BLaER1 (cell line): ENCODE measurements around the gene DOCK8.

Experiments
- H3K27ac ChIP-seq: shearing (Covaris generic); formaldehyde crosslinking; 2 replicates; pipeline ENCODE4 v1.8.1; 2022
- H3K27me3 ChIP-seq: shearing (Covaris generic); formaldehyde crosslinking; 2 replicates; pipeline ENCODE4 v1.8.1; 2022
- H3K36me3 ChIP-seq: shearing (Covaris generic); formaldehyde crosslinking; 2 replicates; pipeline ENCODE4 v1.8.1; 2022
- H3K4me1 ChIP-seq: shearing (Covaris generic); formaldehyde crosslinking; 2 replicates; pipeline ENCODE4 v1.8.1; 2022
- H3K4me2 ChIP-seq: shearing (Covaris generic); formaldehyde crosslinking; 2 replicates; pipeline ENCODE4 v1.8.1; 2022
- H3K4me3 ChIP-seq: shearing (Covaris generic); formaldehyde crosslinking; 2 replicates; pipeline ENCODE4 v1.8.1; 2022
- H3K9ac ChIP-seq: shearing (Covaris generic); formaldehyde crosslinking; 2 replicates; pipeline ENCODE4 v1.8.1; 2022
- H3K9me3 ChIP-seq: shearing (Covaris generic); formaldehyde crosslinking; 2 replicates; pipeline ENCODE4 v1.8.1; 2022
- H4K20me1 ChIP-seq: shearing (Covaris generic); formaldehyde crosslinking; 2 replicates; pipeline ENCODE4 v1.8.1; 2022
- Cebpa-rat ChIP-seq: shearing (Covaris generic); IDR thresholded peaks from 2 replicates; pipeline ENCODE4 v1.8.1; 2022

Gene DOCK8

GRCh38 chr9:304519-305185 is 90.0 kb downstream of the DOCK8 start:
- H4K20me1 ChIP-seq = no peaks in the 10 kb centered on the region
- TF ChIP-seq Cebpa-rat = no peak
- H3K9ac ChIP-seq = no peak overlapping the region
- no peak overlapping the region for H3K27ac ChIP-seq
- H3K9me3 ChIP-seq = no peaks in the 10 kb centered on the region
- no peak overlapping the region for H3K4me2 ChIP-seq
- peaks cover 7% of the 10 kb centered on the region; the same call in 1 of the 2 replicates for H3K36me3 ChIP-seq
- no peak overlapping the region for H3K4me3 ChIP-seq
- no peaks in the 10 kb centered on the region for H3K27me3 ChIP-seq
- no peaks in the 10 kb centered on the region for H3K4me1 ChIP-seq

DNA sequence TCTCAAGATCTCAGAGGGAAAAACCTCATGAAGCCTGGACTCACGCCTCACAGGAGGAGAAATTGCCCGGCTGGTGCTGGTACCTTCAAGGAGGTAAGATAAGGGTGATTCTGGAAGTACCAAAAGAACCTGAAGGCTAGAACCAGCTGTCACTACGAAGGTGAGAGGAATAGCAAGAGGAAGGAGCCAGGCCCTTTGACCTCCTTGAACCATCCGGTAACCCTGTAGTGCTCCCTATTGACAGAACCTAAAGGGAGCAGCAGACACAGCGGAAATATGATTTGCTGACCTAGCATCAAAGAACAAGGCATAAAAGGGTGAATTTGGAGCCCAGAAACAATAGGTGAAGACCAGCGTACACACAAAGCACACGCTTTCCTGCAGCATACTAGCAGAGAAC is 92.2 kb downstream of the DOCK8 start:
- TF ChIP-seq Cebpa-rat = no peak
- H3K4me3 ChIP-seq = no peak overlapping the region
- H3K27ac ChIP-seq = no peak overlapping the region
- H3K36me3 ChIP-seq = peaks cover 10% of the 10 kb centered on the region; the same call in 1 of the 2 replicates
- H3K27me3 ChIP-seq = no peaks in the 10 kb centered on the region
- no peaks in the 10 kb centered on the region for H4K20me1 ChIP-seq
- no peaks in the 10 kb centered on the region for H3K9me3 ChIP-seq
- no peak overlapping the region for H3K4me2 ChIP-seq
- H3K4me1 ChIP-seq = no peaks in the 10 kb centered on the region
- H3K9ac ChIP-seq = no peak overlapping the region

DNA sequence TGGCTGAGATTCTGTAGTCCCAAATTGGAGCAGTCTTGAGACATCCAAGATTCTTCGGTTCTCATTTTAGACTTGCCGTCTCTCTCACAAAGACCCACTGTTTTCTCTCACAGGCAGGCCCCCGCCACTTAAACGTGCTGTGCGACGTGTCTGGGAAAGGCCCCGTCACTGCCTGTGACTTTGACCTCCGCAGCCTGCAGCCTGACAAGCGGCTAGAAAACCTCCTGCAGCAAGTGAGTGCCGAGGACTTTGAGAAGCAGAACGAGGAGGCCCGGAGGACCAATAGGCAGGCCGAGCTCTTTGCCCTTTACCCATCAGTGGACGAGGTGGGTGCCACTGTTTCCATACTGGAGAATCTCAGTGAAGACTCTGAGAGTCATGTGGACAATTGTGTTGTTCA is 97.2 kb downstream of the DOCK8 start:
- no peak overlapping the region for H3K4me2 ChIP-seq

DNA sequence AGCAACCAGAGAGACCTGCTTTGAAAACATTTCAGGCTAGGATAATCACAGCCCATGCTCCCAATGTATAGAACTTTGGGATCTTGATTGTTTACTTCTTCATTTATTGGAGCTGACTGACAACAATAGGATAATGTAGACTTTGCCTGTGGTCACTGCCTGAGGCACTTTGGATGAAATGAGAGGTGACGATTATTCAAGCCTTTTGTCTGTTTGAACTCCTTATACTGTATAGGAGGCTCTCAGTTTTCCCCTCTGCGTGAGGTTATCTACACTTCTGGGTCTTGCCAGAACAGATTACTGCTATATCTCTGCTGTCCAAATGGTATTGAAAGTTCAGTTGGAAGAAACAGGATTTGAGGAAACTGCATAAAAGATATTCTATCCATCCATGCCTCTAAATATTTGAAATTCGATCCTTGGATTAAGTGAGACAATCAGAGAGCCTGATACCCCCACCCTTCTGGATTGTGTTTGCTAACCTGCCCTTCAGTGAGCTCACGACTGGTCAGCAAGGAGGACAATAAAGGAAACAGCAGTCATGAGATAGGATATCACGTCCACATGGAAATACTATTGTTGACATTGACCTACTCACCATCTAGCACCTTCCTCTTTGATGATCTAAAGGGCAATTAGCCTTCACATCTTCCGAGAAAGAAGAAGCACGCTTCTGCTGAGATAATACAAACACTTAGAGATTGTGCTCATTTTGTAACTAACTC is 98.1 kb downstream of the DOCK8 start:
- TF ChIP-seq Cebpa-rat = no peak
- peaks cover 20% of the 10 kb centered on the region for H3K4me1 ChIP-seq
- no peak overlapping the region for H3K4me3 ChIP-seq
- no peak overlapping the region for H3K27ac ChIP-seq
- no peak overlapping the region for H3K9ac ChIP-seq
- H3K36me3 ChIP-seq = peaks cover 16% of the 10 kb centered on the region; the same call in 1 of the 2 replicates
- no peak overlapping the region for H3K4me2 ChIP-seq
- no peaks in the 10 kb centered on the region for H3K27me3 ChIP-seq
- no peaks in the 10 kb centered on the region for H3K9me3 ChIP-seq
- no peaks in the 10 kb centered on the region for H4K20me1 ChIP-seq

More for the DNA sequence above, 97.2 kb downstream of the DOCK8 start:
- H4K20me1 ChIP-seq = no peaks in the 10 kb centered on the region
- no peak overlapping the region for H3K27ac ChIP-seq
- TF ChIP-seq Cebpa-rat = no peak
- no peak overlapping the region for H3K9ac ChIP-seq
- H3K4me1 ChIP-seq = peaks cover 12% of the 10 kb centered on the region
- H3K4me3 ChIP-seq = no peak overlapping the region
- H3K27me3 ChIP-seq = no peaks in the 10 kb centered on the region
- H3K36me3 ChIP-seq = peaks cover 14% of the 10 kb centered on the region; the same call in 1 of the 2 replicates
- no peaks in the 10 kb centered on the region for H3K9me3 ChIP-seq

DNA sequence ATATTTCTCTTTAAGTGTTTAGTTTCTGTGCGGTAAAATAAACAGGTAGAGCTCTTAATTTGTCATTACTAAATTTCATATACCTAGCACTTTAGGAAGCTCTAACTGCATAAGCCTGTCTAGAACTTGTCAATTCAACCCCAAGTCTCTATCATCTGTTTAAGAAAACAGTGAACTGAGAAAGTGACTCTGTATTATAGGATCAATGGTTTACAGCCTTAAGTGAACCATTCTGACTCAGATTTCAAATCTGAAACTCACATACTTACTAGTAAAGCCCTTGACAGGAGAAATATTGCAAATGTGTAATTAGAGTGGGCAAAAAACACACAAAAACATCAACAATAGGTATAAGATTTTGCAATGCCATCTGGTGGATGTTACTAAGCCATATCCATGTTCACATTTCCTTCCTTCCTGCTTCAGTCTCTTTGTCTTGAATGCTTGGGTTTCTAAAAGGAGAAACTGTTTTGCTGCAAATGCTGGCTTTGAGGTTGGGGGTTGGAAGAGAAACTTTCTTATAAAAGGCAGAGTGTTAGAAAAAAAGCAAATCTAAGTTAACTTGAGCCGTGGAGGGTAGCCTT is 101.8 kb downstream of the DOCK8 start:
- Histone ChIP-seq H3K27me3 (no peaks in the 10 kb centered on the region), H3K4me1 (peaks cover 30% of the 10 kb centered on the region), H3K9ac (peak overlapping the region; percentile 70), H3K36me3 (peaks cover 21% of the 10 kb centered on the region), H3K4me2 (peak overlapping the region; percentile 73), H3K9me3 (peaks cover 6% of the 10 kb centered on the region), H3K4me3 (no peak overlapping the region), H3K27ac (peak overlapping the region; percentile 70), H4K20me1 (no peaks in the 10 kb centered on the region)
- TF ChIP-seq Cebpa-rat = no peak

- Histone ChIP-seq H3K36me3 (peaks cover 10% of the 10 kb centered on the region; the same call in 1 of the 2 replicates), H3K9ac (no peak overlapping the region), H3K27ac (no peak overlapping the region), H4K20me1 (no peaks in the 10 kb centered on the region), H3K9me3 (peaks cover 6% of the 10 kb centered on the region), H3K4me1 (peaks cover 30% of the 10 kb centered on the region), H3K4me2 (peak overlapping the region; percentile 13; the same call in 1 of the 2 replicates), H3K27me3 (no peaks in the 10 kb centered on the region), H3K4me3 (no peak overlapping the region)
- no peak for TF ChIP-seq Cebpa-rat
Measured at GRCh38 chr9:318646-319045, 104.0 kb downstream of the DOCK8 start.

GRCh38 chr9:324971-325370 is 110.3 kb downstream of the DOCK8 start:
- H3K4me3 ChIP-seq = no peak overlapping the region
- no peaks in the 10 kb centered on the region for H3K4me1 ChIP-seq
- H3K27me3 ChIP-seq = no peaks in the 10 kb centered on the region
- TF ChIP-seq Cebpa-rat = no peak
- H3K9ac ChIP-seq = no peak overlapping the region
- peaks cover 3% of the 10 kb centered on the region for H3K9me3 ChIP-seq
- peaks cover 3% of the 10 kb centered on the region; the same call in 1 of the 2 replicates for H3K36me3 ChIP-seq
- no peaks in the 10 kb centered on the region for H4K20me1 ChIP-seq
- no peak overlapping the region for H3K27ac ChIP-seq
- no peak overlapping the region for H3K4me2 ChIP-seq

GRCh38 chr9:326667-327066 is 112.0 kb downstream of the DOCK8 start:
- Histone ChIP-seq H3K27ac (no peak overlapping the region), H4K20me1 (no peaks in the 10 kb centered on the region), H3K4me1 (peaks cover 4% of the 10 kb centered on the region; the same call in 1 of the 2 replicates), H3K9me3 (no peaks in the 10 kb centered on the region), H3K36me3 (no peaks in the 10 kb centered on the region), H3K4me2 (no peak overlapping the region), H3K27me3 (no peaks in the 10 kb centered on the region), H3K4me3 (no peak overlapping the region), H3K9ac (no peak overlapping the region)
- TF ChIP-seq Cebpa-rat = no peak

GRCh38 chr9:328453-328852 is 113.8 kb downstream of the DOCK8 start:
- H4K20me1 ChIP-seq = no peaks in the 10 kb centered on the region
- peaks cover 4% of the 10 kb centered on the region; the same call in 1 of the 2 replicates for H3K4me1 ChIP-seq
- no peak overlapping the region for H3K4me2 ChIP-seq
- peaks cover 7% of the 10 kb centered on the region for H3K36me3 ChIP-seq
- H3K4me3 ChIP-seq = no peak overlapping the region
- no peak overlapping the region for H3K9ac ChIP-seq
- no peaks in the 10 kb centered on the region for H3K27me3 ChIP-seq
- no peaks in the 10 kb centered on the region for H3K9me3 ChIP-seq
- TF ChIP-seq Cebpa-rat = no peak
- H3K27ac ChIP-seq = no peak overlapping the region

- Histone ChIP-seq H3K36me3 (peaks cover 7% of the 10 kb centered on the region), H4K20me1 (no peaks in the 10 kb centered on the region), H3K27ac (no peak overlapping the region), H3K4me3 (no peak overlapping the region), H3K27me3 (no peaks in the 10 kb centered on the region), H3K9ac (no peak overlapping the region), H3K4me1 (peaks cover 28% of the 10 kb centered on the region), H3K9me3 (no peaks in the 10 kb centered on the region), H3K4me2 (no peak overlapping the region)
- no peak for TF ChIP-seq Cebpa-rat
Measured at GRCh38 chr9:331197-331596, 116.5 kb downstream of the DOCK8 start.
